Measurements from ENCODE around the gene MYO5A. TPM values are rescaled to one million over a fixed set of nuclear protein-coding genes. Genes with fewer than 3 reads are reported as not detected.

Gene MYO5A
- total and polyA plus RNA-seq, 2 donors (not counting 1 experiment from before 2014, with no cell fraction given), result 32.9 to 41.9 TPM

DNA sequence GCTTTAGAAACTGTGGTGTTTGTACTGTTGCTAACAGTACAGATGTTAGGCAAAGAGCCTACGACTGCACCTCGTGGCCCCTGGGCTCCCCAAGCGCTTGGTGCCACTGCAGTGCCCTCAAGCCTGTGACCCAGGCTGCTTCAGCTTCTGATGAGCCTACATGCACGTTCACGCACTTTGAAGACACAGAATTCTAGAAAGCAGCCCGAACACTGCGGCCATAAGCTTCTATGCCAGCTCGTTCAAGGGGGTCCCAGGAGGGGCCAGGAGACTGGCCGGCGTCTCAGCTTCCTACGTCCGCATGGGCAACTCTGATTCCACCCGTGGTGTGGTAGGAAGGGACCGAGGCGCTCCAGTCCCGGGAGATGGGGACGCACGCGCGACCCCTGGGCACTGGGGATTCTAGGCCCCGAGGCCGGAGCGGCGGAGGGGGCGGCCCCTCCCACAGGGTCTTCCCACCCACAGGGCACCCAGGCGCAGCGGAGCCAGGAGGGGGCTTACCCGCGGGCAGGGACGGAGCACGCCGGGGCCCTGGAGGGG, 233.7 kb downstream of the MYO5A start:
- TF ChIP-seq, protein P1, sequence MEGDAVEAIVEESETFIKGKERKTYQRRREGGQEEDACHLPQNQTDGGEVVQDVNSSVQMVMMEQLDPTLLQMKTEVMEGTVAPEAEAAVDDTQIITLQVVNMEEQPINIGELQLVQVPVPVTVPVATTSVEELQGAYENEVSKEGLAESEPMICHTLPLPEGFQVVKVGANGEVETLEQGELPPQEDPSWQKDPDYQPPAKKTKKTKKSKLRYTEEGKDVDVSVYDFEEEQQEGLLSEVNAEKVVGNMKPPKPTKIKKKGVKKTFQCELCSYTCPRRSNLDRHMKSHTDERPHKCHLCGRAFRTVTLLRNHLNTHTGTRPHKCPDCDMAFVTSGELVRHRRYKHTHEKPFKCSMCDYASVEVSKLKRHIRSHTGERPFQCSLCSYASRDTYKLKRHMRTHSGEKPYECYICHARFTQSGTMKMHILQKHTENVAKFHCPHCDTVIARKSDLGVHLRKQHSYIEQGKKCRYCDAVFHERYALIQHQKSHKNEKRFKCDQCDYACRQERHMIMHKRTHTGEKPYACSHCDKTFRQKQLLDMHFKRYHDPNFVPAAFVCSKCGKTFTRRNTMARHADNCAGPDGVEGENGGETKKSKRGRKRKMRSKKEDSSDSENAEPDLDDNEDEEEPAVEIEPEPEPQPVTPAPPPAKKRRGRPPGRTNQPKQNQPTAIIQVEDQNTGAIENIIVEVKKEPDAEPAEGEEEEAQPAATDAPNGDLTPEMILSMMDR (conservative IDR thresholded peaks at IDR 0.05 in 1 of 2, IDR thresholded peaks at IDR 0.05 in 1 of 2; ENCODE audit: low read depth in 1 of 2, low read length in 2 of 2), result no peak
- TF ChIP-seq EZH2 (IDR thresholded peaks at IDR 0.05; ENCODE audit: low read length, missing control alignments), result no peak
- H3K4me3 ChIP-seq (replicated peaks in 1 of 4; ENCODE audit: control extremely low read depth in 1 of 4, insufficient read depth in 1 of 4, low read depth in 3 of 4, low read length in 4 of 4), result peak overlapping the region in 1 of 4 experiments; percentile 22
- no peak overlapping the region for H3K9ac ChIP-seq (ENCODE audit: insufficient read depth, low read length)

DNA sequence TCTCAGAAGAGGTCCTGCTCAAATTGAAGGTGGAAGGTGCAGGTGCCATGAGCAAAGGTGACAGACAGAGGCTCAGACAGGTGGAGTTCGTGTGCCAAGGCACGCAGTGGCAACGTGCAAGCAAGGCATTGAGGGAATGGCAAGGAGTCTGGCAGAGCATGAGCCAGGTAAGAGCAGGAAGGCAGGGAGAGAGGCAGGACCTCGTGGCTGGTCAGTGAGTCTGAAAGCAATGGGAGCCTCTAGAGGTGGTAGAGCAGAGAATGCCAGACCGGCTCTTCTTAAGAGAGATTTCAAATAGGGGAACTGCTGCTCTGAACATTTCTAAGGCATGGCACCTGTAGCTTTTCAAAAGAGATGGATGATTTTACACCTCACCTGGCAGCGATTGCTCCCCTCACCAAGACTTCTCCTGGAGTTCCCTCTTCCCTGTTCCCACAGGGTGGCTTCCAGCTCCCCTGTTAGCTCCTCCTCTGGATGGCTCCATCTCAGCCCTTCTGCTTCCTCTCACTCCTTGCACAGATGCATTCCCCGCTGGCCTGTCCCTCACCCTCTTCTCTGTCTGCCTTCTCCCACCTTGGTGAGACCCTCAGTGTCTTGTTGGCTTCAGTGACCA, 235.8 kb downstream of the MYO5A start:
- Histone ChIP-seq H3K36me3 (ENCODE audit: control insufficient read depth, insufficient read depth, low read length) (no peaks in the 10 kb centered on the region), H3K4me3 (replicated peaks in 1 of 4; ENCODE audit: control extremely low read depth in 1 of 4, insufficient read depth in 1 of 4, low read depth in 3 of 4, low read length in 4 of 4) (no peak overlapping the region), H3K4me2 (ENCODE audit: extremely low read depth, insufficient read depth, low read length) (no peak overlapping the region), H3K27ac (ENCODE audit: insufficient read depth, low read length) (no peak overlapping the region), H2AFZ (ENCODE audit: low read length) (no peak overlapping the region), H3K9ac (ENCODE audit: insufficient read depth, low read length) (no peak overlapping the region), H3K4me1 (ENCODE audit: control insufficient read depth, extremely low read depth, insufficient read depth, low read length) (no peaks in the 10 kb centered on the region), H4K20me1 (ENCODE audit: control insufficient read depth, extremely low read depth, insufficient read depth, low read length) (no peaks in the 10 kb centered on the region), H3K27me3 (ENCODE audit: control insufficient read depth, insufficient read depth, low read length) (peaks cover 31% of the 10 kb centered on the region), H3K79me2 (ENCODE audit: control insufficient read depth, insufficient read depth, low read length) (no peaks in the 10 kb centered on the region), H3K9me3 (ENCODE audit: control insufficient read depth, insufficient read depth, low read depth, low read length) (no peaks in the 10 kb centered on the region)
- TF ChIP-seq, protein P1 (conservative IDR thresholded peaks at IDR 0.05 in 1 of 2, IDR thresholded peaks at IDR 0.05 in 1 of 2; ENCODE audit: low read depth in 1 of 2, low read length in 2 of 2), result no peak
- no peak for TF ChIP-seq EZH2 (IDR thresholded peaks at IDR 0.05; ENCODE audit: low read length, missing control alignments)
- DNase-seq (ENCODE audit: low read depth in 2 of 2), result no peak

More for the DNA sequence above, 233.7 kb downstream of the MYO5A start:
- H3K4me1 ChIP-seq (ENCODE audit: control insufficient read depth, extremely low read depth, insufficient read depth, low read length), result no peaks in the 10 kb centered on the region
- H3K4me2 ChIP-seq (ENCODE audit: extremely low read depth, insufficient read depth, low read length), result no peak overlapping the region
- H3K27ac ChIP-seq (ENCODE audit: insufficient read depth, low read length), result no peak overlapping the region
- no peaks in the 10 kb centered on the region for H4K20me1 ChIP-seq (ENCODE audit: control insufficient read depth, extremely low read depth, insufficient read depth, low read length)
- no peaks in the 10 kb centered on the region for H3K9me3 ChIP-seq (ENCODE audit: control insufficient read depth, insufficient read depth, low read depth, low read length)
- peaks cover 31% of the 10 kb centered on the region for H3K27me3 ChIP-seq (ENCODE audit: control insufficient read depth, insufficient read depth, low read length)
- no peak overlapping the region for H2AFZ ChIP-seq (ENCODE audit: low read length)
- no peak for DNase-seq (ENCODE audit: low read depth in 2 of 2)
- H3K79me2 ChIP-seq (ENCODE audit: control insufficient read depth, insufficient read depth, low read length), result no peaks in the 10 kb centered on the region
- H3K36me3 ChIP-seq (ENCODE audit: control insufficient read depth, insufficient read depth, low read length), result no peaks in the 10 kb centered on the region

GRCh38 chr15:52291204-52291603, 237.5 kb downstream of the MYO5A start:
- no peaks in the 10 kb centered on the region for H3K36me3 ChIP-seq (ENCODE audit: control insufficient read depth, insufficient read depth, low read length)
- H3K4me2 ChIP-seq (ENCODE audit: extremely low read depth, insufficient read depth, low read length), result no peak overlapping the region
- TF ChIP-seq, protein P1 (conservative IDR thresholded peaks at IDR 0.05 in 1 of 2, IDR thresholded peaks at IDR 0.05 in 1 of 2; ENCODE audit: low read depth in 1 of 2, low read length in 2 of 2), result no peak
- no peak for TF ChIP-seq EZH2 (IDR thresholded peaks at IDR 0.05; ENCODE audit: low read length, missing control alignments)
- no peaks in the 10 kb centered on the region for H3K9me3 ChIP-seq (ENCODE audit: control insufficient read depth, insufficient read depth, low read depth, low read length)
- no peak overlapping the region for H2AFZ ChIP-seq (ENCODE audit: low read length)
- no peak for DNase-seq (ENCODE audit: low read depth in 2 of 2)
- no peak overlapping the region for H3K4me3 ChIP-seq (replicated peaks in 1 of 4; ENCODE audit: control extremely low read depth in 1 of 4, insufficient read depth in 1 of 4, low read depth in 3 of 4, low read length in 4 of 4)
- H3K27ac ChIP-seq (ENCODE audit: insufficient read depth, low read length), result no peak overlapping the region
- no peaks in the 10 kb centered on the region for H3K4me1 ChIP-seq (ENCODE audit: control insufficient read depth, extremely low read depth, insufficient read depth, low read length)
- H4K20me1 ChIP-seq (ENCODE audit: control insufficient read depth, extremely low read depth, insufficient read depth, low read length), result no peaks in the 10 kb centered on the region
- no peak overlapping the region for H3K9ac ChIP-seq (ENCODE audit: insufficient read depth, low read length)
- no peaks in the 10 kb centered on the region for H3K79me2 ChIP-seq (ENCODE audit: control insufficient read depth, insufficient read depth, low read length)
- peaks cover 31% of the 10 kb centered on the region for H3K27me3 ChIP-seq (ENCODE audit: control insufficient read depth, insufficient read depth, low read length)

Data from fibroblast of lung (primary cell).